CD4-positive, CD25-positive, alpha-beta regulatory T cell (primary cell): ENCODE data around the gene FGF12. TPM values are rescaled to one million over a fixed set of nuclear protein-coding genes. Genes with fewer than 3 reads are reported as not detected.

Source experiments
- ATAC-seq, 2 donors: fragments of 150-1000 bp; cut with Tn5 transposase; one replicate each; pipeline ENCODE4 v1.10.0; 2021; ENCODE audit warnings: low read depth in 2 of 2, moderate number of reproducible peaks in 2 of 2, moderate library complexity in 1 of 2
- DNase-seq, 3 donors: peaks; one replicate each; pipeline versions ENCODE4 v3.0.0 to v3.0.0-alpha.2; 2012 to 2022; ENCODE audit warnings: mixed read lengths in 1 of 3
- H3K27ac ChIP-seq: one replicate; pipeline ENCODE4 v1.7.0; 2013; ENCODE audit warnings: mild to moderate bottlenecking, low read length; ENCODE audit not compliant: insufficient read depth, poor library complexity, severe bottlenecking
- H3K27me3 ChIP-seq: one replicate; pipeline ENCODE4 v1.7.0; 2013; ENCODE audit warnings: low read length; ENCODE audit not compliant: control insufficient read depth, insufficient read depth
- H3K36me3 ChIP-seq: one replicate; pipeline ENCODE4 v1.7.0; 2013; ENCODE audit warnings: mild to moderate bottlenecking, low read length, moderate library complexity; ENCODE audit not compliant: control insufficient read depth, insufficient read depth
- H3K4me1 ChIP-seq: 2 replicates; pipeline ENCODE4 v1.7.0; 2013; ENCODE audit warnings: mild to moderate bottlenecking, low read length; ENCODE audit not compliant: insufficient read depth, control insufficient read depth, poor library complexity, severe bottlenecking
- H3K4me3 ChIP-seq: one replicate; pipeline ENCODE4 v1.7.0; 2013; ENCODE audit warnings: low read depth, mild to moderate bottlenecking, low read length, moderate library complexity
- H3K9me3 ChIP-seq, 2 experiments: 1 replicate in 1 of 2; 2 replicates in 1 of 2; pipeline ENCODE4 v1.7.0; 2013; ENCODE audit warnings: low read length in 2 of 2, mild to moderate bottlenecking in 1 of 2, moderate library complexity in 1 of 2; ENCODE audit not compliant: control insufficient read depth in 2 of 2
- H3K27ac Mint-ChIP-seq, 3 donors: one replicate each; pipeline ENCODE4 v1.8.0; 2020 to 2022; ENCODE audit warnings: mild to moderate bottlenecking in 3 of 3, mixed read lengths in 3 of 3, moderate library complexity in 2 of 3
- H3K27me3 Mint-ChIP-seq: one replicate; pipeline ENCODE4 v1.8.0; 2022; ENCODE audit warnings: mild to moderate bottlenecking, mixed read lengths
- H3K36me3 Mint-ChIP-seq: one replicate; pipeline ENCODE4 v1.8.0; 2020; ENCODE audit warnings: mixed read lengths
- H3K4me1 Mint-ChIP-seq, 4 donors: one replicate each; pipeline ENCODE4 v1.8.0; 2020 to 2022; ENCODE audit warnings: mixed read lengths in 4 of 4, mild to moderate bottlenecking in 1 of 4
- H3K4me3 Mint-ChIP-seq, 4 donors: one replicate each; pipeline ENCODE4 v1.8.0; 2020 to 2022; ENCODE audit warnings: mild to moderate bottlenecking in 4 of 4, mixed read lengths in 4 of 4, moderate library complexity in 3 of 4
- H3K9me3 Mint-ChIP-seq, 7 donors: one replicate each; pipeline ENCODE4 v1.8.0; 2020 to 2022; ENCODE audit warnings: mixed read lengths in 7 of 7, mild to moderate bottlenecking in 3 of 7, moderate library complexity in 2 of 7
- polyA plus RNA-seq, 4 donors: library from polyadenylated mRNA; unstranded; fragments of 300-500 nt; fragmentation: Illumina TruSeq; gene quantifications; one replicate each; pipeline ENCODE4 v1.2.3, GENCODE V29; 2021
- total RNA-seq: library from RNA; stranded (reverse); gene quantifications from one replicate; pipeline ENCODE4 v1.2.3, GENCODE V29; 2022

The FGF12 gene
- total and polyA plus RNA-seq, 5 donors from 2014 or later, result not detected

DNA sequence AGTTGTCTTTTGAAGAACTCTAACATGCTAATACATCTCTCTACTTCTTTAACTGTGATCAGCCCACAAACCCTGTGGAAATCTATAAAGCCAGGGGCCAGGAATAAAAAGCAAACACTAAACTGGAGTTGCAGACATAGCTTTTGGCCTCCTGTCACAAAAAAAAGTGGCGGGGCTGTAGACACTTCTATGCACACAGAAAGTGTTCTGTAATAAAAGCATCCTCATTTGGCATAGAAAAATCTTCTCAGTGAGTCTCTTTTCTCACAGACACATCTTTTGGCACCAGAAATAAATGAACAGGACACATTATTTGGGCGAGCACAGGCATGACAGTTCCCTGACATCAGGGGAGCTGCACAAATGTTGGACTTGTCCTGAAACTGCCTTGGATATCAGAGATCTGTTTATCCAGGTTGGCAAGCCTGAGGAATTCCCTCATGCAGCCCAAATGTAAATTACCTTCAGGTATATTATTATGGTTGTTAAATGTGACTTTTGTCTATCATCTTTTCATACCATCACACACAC is 355.4 kb downstream of the FGF12 start:
- Histone ChIP-seq H3K9me3 (no peaks in the 10 kb centered on the region), H3K4me3 (no peak overlapping the region), H3K36me3 (no peaks in the 10 kb centered on the region), H3K27me3 (no peaks in the 10 kb centered on the region), H3K4me1 (no peaks in the 10 kb centered on the region), H3K27ac (no peak overlapping the region)
- no peak overlapping the region for H3K4me3 Mint-ChIP-seq
- no peaks in the 10 kb centered on the region for H3K36me3 Mint-ChIP-seq
- no peak overlapping the region for H3K27ac Mint-ChIP-seq
- ATAC-seq (no peak), DNase-seq (no peak)
- no peaks in the 10 kb centered on the region for H3K27me3 Mint-ChIP-seq
- peaks cover 0 to 2% (median 0%) of the 10 kb centered on the region in 7 donors for H3K9me3 Mint-ChIP-seq
- no peaks in the 10 kb centered on the region for H3K4me1 Mint-ChIP-seq

DNA sequence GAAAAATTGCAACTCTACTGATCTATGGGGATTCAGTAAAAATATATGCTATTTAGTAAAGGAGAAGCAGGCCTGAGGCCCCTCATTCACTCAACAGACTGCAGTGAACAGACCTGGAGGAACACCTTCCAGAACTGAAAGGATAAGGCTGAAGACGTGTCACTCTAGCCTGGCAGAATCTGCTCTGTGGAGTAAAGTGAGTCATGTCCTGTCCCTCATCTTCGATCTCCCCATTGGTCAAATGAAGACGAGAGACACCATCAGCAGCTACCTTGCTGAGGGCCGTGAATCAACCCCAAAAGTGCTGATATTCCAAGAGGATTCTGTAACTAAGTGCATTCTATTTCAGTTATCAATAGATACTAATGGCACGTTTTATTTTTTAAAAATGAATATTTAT is 359.7 kb downstream of the FGF12 start:
- Histone ChIP-seq H3K27me3 (no peaks in the 10 kb centered on the region), H3K27ac (no peak overlapping the region), H3K36me3 (no peaks in the 10 kb centered on the region), H3K4me3 (no peak overlapping the region), H3K9me3 (no peaks in the 10 kb centered on the region), H3K4me1 (no peaks in the 10 kb centered on the region)
- Mint-ChIP-seq H3K4me1 (no peaks in the 10 kb centered on the region), H3K9me3 (peaks cover 0 to 2% (median 0%) of the 10 kb centered on the region in 7 donors), H3K4me3 (no peak overlapping the region), H3K36me3 (no peaks in the 10 kb centered on the region), H3K27ac (no peak overlapping the region), H3K27me3 (no peaks in the 10 kb centered on the region)
- no peak for ATAC-seq
- no peak for DNase-seq

DNA sequence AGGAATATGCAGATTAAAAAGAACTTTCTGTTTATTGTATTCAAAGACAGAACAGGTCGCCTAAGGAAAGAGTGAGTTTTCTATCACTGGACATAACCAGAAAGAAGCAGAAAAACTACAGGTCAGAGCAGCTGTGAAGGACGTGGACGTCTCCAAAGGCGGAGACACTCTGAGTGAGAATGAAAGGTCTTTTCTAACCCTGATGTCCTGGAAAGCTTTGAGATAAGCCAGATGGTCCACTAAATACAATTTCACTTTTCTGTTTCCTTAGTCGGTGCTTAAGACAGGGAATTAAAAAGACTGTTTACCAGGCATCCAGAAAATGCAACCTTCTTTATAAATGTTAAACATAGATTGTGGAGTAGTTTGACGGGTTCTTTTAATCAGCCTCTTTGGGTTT is 360.4 kb downstream of the FGF12 start:
- no peak for DNase-seq
- Histone ChIP-seq H3K9me3 (no peaks in the 10 kb centered on the region), H3K36me3 (no peaks in the 10 kb centered on the region), H3K27ac (no peak overlapping the region), H3K4me1 (no peaks in the 10 kb centered on the region), H3K4me3 (no peak overlapping the region), H3K27me3 (no peaks in the 10 kb centered on the region)
- no peak for ATAC-seq
- no peaks in the 10 kb centered on the region for H3K36me3 Mint-ChIP-seq
- H3K4me3 Mint-ChIP-seq, result no peak overlapping the region
- H3K9me3 Mint-ChIP-seq, result peaks cover 0 to 5% (median 0%) of the 10 kb centered on the region in 7 donors
- no peak overlapping the region for H3K27ac Mint-ChIP-seq
- H3K4me1 Mint-ChIP-seq, result no peaks in the 10 kb centered on the region
- H3K27me3 Mint-ChIP-seq, result no peaks in the 10 kb centered on the region

DNA sequence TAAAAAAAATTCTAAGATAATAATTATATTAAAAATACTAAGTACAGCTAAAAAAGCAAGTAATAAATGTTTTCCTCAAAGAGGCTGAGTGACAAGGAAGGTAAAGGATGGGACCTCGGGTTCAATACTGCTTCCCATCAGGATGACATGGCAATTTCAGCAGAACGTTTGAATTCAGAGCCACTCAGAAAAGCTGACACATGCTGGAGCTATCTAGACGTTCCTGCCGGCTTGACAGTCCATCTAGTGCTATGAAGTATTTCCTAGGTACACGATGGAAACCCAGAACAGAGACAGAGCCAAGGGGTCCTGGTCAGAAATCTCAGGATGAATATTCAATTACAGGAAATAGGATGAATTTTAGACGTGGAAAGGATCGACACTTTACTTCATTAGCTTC is 361.8 kb downstream of the FGF12 start:
- Mint-ChIP-seq H3K36me3 (no peaks in the 10 kb centered on the region), H3K27ac (no peak overlapping the region), H3K4me3 (no peak overlapping the region), H3K4me1 (no peaks in the 10 kb centered on the region), H3K9me3 (peaks cover 0 to 5% (median 0%) of the 10 kb centered on the region in 7 donors), H3K27me3 (no peaks in the 10 kb centered on the region)
- Histone ChIP-seq H3K4me1 (no peaks in the 10 kb centered on the region), H3K9me3 (no peaks in the 10 kb centered on the region), H3K27ac (no peak overlapping the region), H3K36me3 (no peaks in the 10 kb centered on the region), H3K27me3 (no peaks in the 10 kb centered on the region), H3K4me3 (no peak overlapping the region)
- DNase-seq, result no peak
- ATAC-seq, result no peak

DNA sequence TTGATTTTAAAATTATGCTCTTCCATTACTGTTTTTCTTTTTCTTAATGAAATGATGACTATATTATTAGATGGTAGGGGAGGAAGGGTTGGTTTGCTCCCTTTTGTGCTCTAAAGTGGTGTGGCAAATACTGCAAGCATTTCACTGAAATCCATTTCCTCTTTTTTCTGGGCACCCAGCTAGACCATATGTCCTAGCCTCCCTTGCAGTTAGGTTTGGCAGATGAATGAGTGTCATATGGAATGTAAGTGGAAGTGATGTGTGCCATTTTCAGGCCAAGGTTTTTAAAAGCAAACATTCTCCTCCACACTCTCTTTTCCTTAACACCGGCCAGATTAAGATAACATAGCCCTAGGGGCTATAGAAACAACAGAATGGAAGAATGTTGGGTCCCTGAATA is 363.0 kb downstream of the FGF12 start:
- H3K27ac ChIP-seq, result no peak overlapping the region
- no peaks in the 10 kb centered on the region for H3K36me3 ChIP-seq
- no peaks in the 10 kb centered on the region for H3K9me3 ChIP-seq
- Mint-ChIP-seq H3K27me3 (no peaks in the 10 kb centered on the region), H3K27ac (no peak overlapping the region), H3K36me3 (no peaks in the 10 kb centered on the region), H3K4me1 (no peaks in the 10 kb centered on the region), H3K4me3 (no peak overlapping the region), H3K9me3 (peaks cover 0 to 5% (median 0%) of the 10 kb centered on the region in 7 donors)
- ATAC-seq, result no peak
- DNase-seq, result no peak
- no peaks in the 10 kb centered on the region for H3K27me3 ChIP-seq
- H3K4me3 ChIP-seq, result no peak overlapping the region
- no peaks in the 10 kb centered on the region for H3K4me1 ChIP-seq

DNA sequence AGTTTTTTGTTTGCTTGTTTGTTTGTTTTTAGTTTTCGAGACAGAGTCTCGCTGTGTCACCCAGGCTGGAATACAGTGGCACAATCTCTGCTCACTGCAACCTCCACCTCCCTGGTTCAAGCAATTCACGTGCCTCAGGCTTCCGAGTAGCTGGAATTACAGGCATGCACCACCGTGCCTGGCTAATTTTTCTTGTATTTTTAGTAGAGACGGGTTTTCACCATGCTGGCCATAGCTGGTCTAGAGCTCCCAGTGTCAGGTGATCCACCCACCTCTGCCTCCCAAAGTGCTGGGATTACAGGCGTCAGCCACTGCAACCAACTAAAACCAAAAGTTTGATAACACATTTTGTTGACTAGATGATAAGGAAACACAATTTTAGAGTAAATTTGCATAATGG is 372.7 kb downstream of the FGF12 start:
- Mint-ChIP-seq H3K36me3 (no peaks in the 10 kb centered on the region), H3K4me3 (no peak overlapping the region), H3K9me3 (peaks cover 0 to 3% (median 0%) of the 10 kb centered on the region in 7 donors), H3K27me3 (peaks cover 5% of the 10 kb centered on the region), H3K27ac (no peak overlapping the region), H3K4me1 (no peaks in the 10 kb centered on the region)
- H3K4me1 ChIP-seq, result no peaks in the 10 kb centered on the region
- H3K4me3 ChIP-seq, result no peak overlapping the region
- no peaks in the 10 kb centered on the region for H3K27me3 ChIP-seq
- no peak overlapping the region for H3K27ac ChIP-seq
- H3K9me3 ChIP-seq, result no peaks in the 10 kb centered on the region
- H3K36me3 ChIP-seq, result no peaks in the 10 kb centered on the region
- ATAC-seq, result no peak
- DNase-seq, result no peak

DNA sequence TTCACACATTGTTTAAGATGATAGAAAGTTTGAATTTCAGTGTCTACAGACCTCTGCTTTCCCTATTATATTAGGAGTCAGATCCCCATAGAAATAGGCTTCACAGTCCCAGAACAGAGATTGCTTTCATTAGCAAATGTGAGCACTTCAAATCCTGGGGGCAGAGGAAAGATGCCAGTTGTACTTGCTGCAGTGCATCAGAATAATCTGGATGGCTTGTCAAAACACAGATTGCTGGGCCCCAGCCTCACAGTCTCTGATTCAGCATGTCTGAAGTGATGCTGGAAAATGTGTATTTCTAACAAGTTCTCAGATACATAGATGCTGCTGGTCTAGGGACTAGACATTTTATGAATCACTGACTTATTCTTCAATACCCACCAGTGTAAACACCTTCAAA is 375.2 kb downstream of the FGF12 start:
- Mint-ChIP-seq H3K4me1 (no peaks in the 10 kb centered on the region), H3K9me3 (peaks cover 0 to 2% (median 0%) of the 10 kb centered on the region in 7 donors), H3K4me3 (no peak overlapping the region), H3K27me3 (peaks cover 5% of the 10 kb centered on the region), H3K27ac (no peak overlapping the region), H3K36me3 (no peaks in the 10 kb centered on the region)
- H3K27me3 ChIP-seq, result no peaks in the 10 kb centered on the region
- no peak overlapping the region for H3K27ac ChIP-seq
- DNase-seq (no peak), ATAC-seq (no peak)
- H3K4me3 ChIP-seq, result no peak overlapping the region
- H3K9me3 ChIP-seq, result no peaks in the 10 kb centered on the region
- H3K4me1 ChIP-seq, result no peaks in the 10 kb centered on the region
- no peaks in the 10 kb centered on the region for H3K36me3 ChIP-seq

DNA sequence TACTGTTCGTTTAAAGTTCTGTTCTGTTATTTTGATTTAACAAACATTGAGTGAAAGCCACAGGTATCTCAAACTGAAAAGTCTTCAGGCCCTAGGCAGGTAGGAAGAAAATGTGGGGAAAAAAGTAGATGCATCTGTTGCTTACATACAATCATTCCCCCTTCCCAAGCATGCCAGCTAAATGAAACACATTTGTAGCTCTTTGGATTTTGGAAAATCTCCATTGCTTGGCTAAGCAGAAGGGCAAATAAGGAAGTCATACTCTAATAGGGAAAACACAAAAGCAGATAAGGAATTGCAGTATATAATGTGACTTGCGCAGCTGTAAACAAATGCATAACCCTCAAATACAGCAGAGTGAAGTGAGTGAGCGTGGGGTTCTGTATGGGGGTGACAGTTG is 375.9 kb downstream of the FGF12 start:
- no peak overlapping the region for H3K4me3 Mint-ChIP-seq
- no peak for ATAC-seq
- DNase-seq, result no peak
- H3K4me1 ChIP-seq, result no peaks in the 10 kb centered on the region
- no peaks in the 10 kb centered on the region for H3K4me1 Mint-ChIP-seq
- H3K27ac Mint-ChIP-seq, result no peak overlapping the region
- peaks cover 5% of the 10 kb centered on the region for H3K27me3 Mint-ChIP-seq
- H3K36me3 ChIP-seq, result no peaks in the 10 kb centered on the region
- no peaks in the 10 kb centered on the region for H3K27me3 ChIP-seq
- no peak overlapping the region for H3K4me3 ChIP-seq
- H3K27ac ChIP-seq, result no peak overlapping the region
- H3K9me3 Mint-ChIP-seq, result peaks cover 0 to 2% (median 0%) of the 10 kb centered on the region in 7 donors
- H3K9me3 ChIP-seq, result no peaks in the 10 kb centered on the region
- no peaks in the 10 kb centered on the region for H3K36me3 Mint-ChIP-seq
